Measurements from ENCODE around the gene NRG3.

GRCh38 chr10:82282782-82283456, 407.9 kb downstream of the NRG3 start:
- TF ChIP-seq CTCF (conservative IDR thresholded peaks at IDR 0.05; ENCODE audit: low read depth, low read length) (no peak), SMC3 (IDR thresholded peaks at IDR 0.05; ENCODE audit: low read depth, low read length) (no peak), USF2 (IDR thresholded peaks at IDR 0.05; ENCODE audit: low read depth, low read length) (no peak), ELK1 (IDR thresholded peaks at IDR 0.05; ENCODE audit: borderline replicate concordance, low read depth, low read length) (no peak), RFX5 (IDR thresholded peaks at IDR 0.05; ENCODE audit: low read depth, low read length) (no peak), POLR2A (IDR thresholded peaks at IDR 0.05; ENCODE audit: low read depth, low read length) (no peak), CEBPB (IDR thresholded peaks at IDR 0.05; ENCODE audit: low read depth, low read length) (no peak), RAD21 (IDR thresholded peaks at IDR 0.05; ENCODE audit: low read length) (no peak), NFE2L2 (IDR thresholded peaks at IDR 0.05; ENCODE audit: low read depth, low read length) (no peak), RCOR1 (IDR thresholded peaks at IDR 0.05; ENCODE audit: insufficient replicate concordance, low read length) (no peak)

Measured in IMR-90 (cell line).